Astrocyte of the cerebellum (primary cell): Measurements from ENCODE around the gene SIGLEC14.
A peak's percentile ranks its signal among the peaks of the same experiment; 100 is the strongest.
"Not testable (repeated sequence)": the region's sequence is repeated elsewhere in the genome, so short reads cannot be mapped to it uniquely, and the experiment has no call there.

ENCODE experiments used
- DNase-seq: peaks from one replicate; pipeline ENCODE4 v3.0.0-alpha.2; 2011; ENCODE audit warnings: low read depth
- H3K4me3 ChIP-seq: 2 replicates; pipeline ENCODE4 v1.5.1; 2011; ENCODE audit warnings: mild to moderate bottlenecking, low read depth, low read length, moderate library complexity
- in situ Hi-C: cut with HindIII; loops from 2 replicates; pipeline ENCODE4 v1.10.0; 2017; ENCODE audit warnings: low sequenced_read_pairs
- TF ChIP-seq, protein P1 (sequence below): IDR thresholded peaks from 2 replicates; pipeline ENCODE4 v1.5.1; 2012; ENCODE audit warnings: low read length, low read depth, moderate library complexity, mild to moderate bottlenecking; ENCODE audit errors: missing control alignments

Gene SIGLEC14, protein sequence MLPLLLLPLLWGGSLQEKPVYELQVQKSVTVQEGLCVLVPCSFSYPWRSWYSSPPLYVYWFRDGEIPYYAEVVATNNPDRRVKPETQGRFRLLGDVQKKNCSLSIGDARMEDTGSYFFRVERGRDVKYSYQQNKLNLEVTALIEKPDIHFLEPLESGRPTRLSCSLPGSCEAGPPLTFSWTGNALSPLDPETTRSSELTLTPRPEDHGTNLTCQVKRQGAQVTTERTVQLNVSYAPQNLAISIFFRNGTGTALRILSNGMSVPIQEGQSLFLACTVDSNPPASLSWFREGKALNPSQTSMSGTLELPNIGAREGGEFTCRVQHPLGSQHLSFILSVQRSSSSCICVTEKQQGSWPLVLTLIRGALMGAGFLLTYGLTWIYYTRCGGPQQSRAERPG

DNA sequence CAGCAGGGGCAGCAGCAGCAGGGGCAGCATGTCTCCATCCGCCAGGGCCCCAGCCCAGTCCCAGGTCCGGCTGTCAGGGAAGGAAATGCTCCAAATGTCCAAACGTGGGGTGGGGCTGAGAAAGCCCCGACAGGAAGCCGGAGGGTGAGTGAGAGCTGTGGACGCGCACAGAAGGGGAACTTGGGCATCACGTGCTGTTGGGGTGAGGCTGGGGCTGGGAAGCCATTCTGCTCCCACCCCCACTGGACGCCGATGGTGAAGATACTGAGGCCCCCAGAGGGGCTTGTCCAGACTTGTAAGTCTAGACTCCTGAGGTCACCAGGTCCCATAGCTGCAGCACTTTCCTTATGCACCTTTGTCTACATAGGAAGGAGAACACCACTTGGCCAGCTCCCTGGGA, at the start of gene SIGLEC14:
TSS of gene SIGLEC14 (minus strand) at position 96 of the 400 bp plus-strand sequence. CDS start at position 30, 66 bp downstream.
- H3K4me3 ChIP-seq, in situ Hi-C loops, DNase-seq: not testable (repeated sequence)

DNA sequence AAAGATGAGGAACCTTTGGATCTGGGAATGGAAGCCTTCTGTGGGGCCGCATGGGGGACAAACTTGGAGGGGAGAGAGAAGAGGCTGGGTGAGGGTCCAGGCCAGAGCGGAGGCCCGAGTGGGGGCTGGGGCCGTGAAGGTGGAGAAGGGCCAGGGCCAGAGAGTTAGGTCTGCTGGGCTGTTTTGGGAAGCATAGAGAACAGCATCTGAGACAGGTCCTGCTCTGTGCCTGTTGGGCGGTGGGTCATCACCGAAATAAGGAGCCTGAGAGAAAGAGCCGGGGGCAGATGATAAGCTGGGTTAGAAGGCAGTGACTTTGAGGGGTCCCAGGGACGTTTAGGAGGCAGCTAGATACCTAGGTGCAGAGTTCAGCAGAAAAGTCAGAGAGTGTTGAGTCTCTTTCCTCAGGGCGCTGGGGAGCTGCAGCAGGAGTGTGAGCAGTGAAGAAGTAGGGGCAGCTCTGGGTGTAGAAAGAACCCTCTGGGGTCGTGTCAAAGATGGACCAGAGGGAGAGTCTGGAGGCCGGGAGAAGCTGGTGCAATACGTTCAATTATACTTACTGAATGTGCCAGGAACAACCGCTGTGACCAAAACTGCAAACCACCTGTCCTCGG, 49.2 kb upstream of the SIGLEC14 start:
- no peak overlapping the region for H3K4me3 ChIP-seq
- no peak for DNase-seq
- TF ChIP-seq, protein P1, sequence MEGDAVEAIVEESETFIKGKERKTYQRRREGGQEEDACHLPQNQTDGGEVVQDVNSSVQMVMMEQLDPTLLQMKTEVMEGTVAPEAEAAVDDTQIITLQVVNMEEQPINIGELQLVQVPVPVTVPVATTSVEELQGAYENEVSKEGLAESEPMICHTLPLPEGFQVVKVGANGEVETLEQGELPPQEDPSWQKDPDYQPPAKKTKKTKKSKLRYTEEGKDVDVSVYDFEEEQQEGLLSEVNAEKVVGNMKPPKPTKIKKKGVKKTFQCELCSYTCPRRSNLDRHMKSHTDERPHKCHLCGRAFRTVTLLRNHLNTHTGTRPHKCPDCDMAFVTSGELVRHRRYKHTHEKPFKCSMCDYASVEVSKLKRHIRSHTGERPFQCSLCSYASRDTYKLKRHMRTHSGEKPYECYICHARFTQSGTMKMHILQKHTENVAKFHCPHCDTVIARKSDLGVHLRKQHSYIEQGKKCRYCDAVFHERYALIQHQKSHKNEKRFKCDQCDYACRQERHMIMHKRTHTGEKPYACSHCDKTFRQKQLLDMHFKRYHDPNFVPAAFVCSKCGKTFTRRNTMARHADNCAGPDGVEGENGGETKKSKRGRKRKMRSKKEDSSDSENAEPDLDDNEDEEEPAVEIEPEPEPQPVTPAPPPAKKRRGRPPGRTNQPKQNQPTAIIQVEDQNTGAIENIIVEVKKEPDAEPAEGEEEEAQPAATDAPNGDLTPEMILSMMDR = no peak
- in situ Hi-C loops = no loop called here

DNA sequence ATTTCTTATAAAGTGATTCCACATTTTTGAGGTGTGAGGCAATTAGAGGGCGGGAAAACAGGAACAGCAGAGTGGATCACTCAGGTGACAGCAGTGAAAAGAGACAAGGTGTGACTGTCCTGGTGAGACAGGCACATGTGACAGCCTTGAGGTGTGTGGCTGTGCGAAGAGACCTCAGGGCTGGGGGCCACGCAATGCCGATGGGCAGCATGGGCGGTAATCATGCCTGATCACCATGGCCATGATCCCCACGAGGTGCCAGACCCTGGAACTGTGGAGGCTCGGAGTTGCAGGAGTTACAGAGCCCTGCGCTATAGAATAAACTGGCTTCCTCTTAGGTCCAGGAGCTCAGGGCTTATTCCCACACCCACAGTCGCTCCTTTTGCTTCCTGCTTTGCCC, 48.5 kb upstream of the SIGLEC14 start:
- TF ChIP-seq, protein P1 = no peak
- in situ Hi-C loops = no loop called here
- no peak overlapping the region for H3K4me3 ChIP-seq
- no peak for DNase-seq

DNA sequence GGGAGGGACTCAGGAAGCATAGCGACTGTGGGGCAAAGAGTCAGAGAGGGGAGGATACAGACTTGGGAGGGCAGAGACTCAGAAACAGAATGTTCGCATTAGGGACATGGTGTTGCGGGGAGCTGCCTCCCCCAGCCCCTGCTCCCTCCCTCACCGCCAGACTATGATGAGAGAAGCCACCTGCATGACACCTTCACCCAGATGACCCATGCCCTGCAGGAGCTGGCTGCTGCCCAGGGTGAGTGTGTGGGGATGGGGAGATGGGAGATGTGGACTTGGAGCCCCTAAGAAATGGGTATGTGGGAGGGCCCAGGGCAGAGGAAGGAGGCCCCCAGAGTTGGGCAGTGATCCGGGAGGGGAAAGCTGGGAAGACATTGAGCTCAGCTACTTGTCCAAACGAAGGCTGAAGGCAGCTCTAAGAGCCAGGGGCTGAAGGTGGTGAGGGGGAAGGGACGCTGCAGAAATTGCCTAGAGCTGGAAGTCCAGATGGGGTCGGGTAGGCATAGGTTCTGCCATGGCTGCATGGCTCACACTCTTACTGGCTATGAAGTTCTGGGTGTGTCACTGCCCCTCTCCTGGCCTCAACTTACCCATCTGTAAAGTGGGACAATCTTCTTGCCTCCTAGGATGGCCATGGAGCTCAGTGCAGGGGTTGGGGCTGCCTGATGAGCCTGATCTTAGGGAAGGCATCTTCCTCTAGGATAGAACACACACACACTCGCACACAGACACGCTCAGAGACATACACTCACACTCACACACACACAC, 47.9 kb upstream of the SIGLEC14 start:
- DNase-seq = no peak
- in situ Hi-C loops = no loop called here
- TF ChIP-seq, protein P1 = no peak
- no peak overlapping the region for H3K4me3 ChIP-seq

DNA sequence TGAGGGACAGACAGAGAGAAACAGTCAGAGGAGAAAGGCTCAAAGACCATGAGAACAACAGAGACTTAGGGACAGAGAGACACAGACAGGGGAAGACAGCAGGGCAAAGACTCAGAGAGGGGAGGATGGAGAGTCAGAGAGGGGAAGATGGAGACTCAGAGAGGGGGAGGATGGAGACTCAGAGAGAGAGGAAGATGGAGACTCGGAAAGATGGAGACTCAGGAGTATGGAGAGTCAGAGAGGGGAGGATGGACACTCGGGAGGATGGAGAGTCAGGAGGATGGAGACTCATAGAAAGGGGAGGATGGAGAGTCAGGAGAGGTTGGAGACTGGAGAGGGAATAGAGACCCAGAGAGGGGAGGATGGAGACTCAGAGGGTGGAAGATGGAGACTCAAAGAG, 47.2 kb upstream of the SIGLEC14 start:
- in situ Hi-C loops = no loop called here
- DNase-seq = no peak
- TF ChIP-seq, protein P1 = no peak
- no peak overlapping the region for H3K4me3 ChIP-seq

DNA sequence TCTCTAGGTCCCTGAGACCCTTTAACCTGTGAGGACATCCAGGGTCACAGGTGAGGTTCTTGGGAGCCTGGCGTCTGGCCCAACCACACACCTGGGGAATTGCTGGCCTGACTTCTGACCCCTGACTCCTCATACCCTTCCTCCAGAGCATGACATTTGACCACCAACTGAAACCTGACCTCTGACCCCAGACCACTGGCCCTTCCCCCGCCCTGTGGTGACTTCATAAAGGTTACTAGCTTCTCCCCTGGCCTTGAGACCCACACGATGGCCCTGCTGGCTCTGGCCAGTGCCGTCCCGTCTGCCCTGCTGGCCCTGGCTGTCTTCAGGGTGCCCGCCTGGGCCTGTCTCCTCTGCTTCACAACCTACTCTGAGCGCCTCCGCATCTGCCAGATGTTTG, 46.6 kb upstream of the SIGLEC14 start, which contains the start of gene SPACA6:
TSS of gene SPACA6 (plus strand) at position 71 of the 400 bp plus-strand sequence. CDS start at position 268, 197 bp downstream.
- no peak for DNase-seq
- peak within 1 kb of the TSS; percentile 96 for H3K4me3 ChIP-seq
- TF ChIP-seq, protein P1 = no peak
- in situ Hi-C loops = no loop called here
